GM23248 (cell line): ENCODE data around the gene ARL17A.
"Not testable (repeated sequence)": the region's sequence is repeated elsewhere in the genome, so short reads cannot be mapped to it uniquely, and the experiment has no call there.

ENCODE experiments used
- EZH2 ChIP-seq: fragments of 200-600 bp; sonication (generic); IDR thresholded peaks from 2 replicates; pipeline ENCODE4 v1.6.1; 2018; ENCODE audit warnings: antibody characterized with exemption, mild to moderate bottlenecking; ENCODE audit not compliant: insufficient read depth, poor library complexity, severe bottlenecking
- EZH2phosphoT487 ChIP-seq: fragments of 200-600 bp; sonication (generic); IDR thresholded peaks from 2 replicates; pipeline ENCODE4 v1.6.1; 2018; ENCODE audit warnings: antibody characterized with exemption, moderate library complexity, mild to moderate bottlenecking, low read depth; ENCODE audit not compliant: insufficient read depth

- TF ChIP-seq EZH2phosphoT487, EZH2: not testable (repeated sequence)
These were observed 13.2 kb downstream of the ARL17A start for GRCh38 chr17:46566284-46566683.
